ACC112 (cell line): Measurements from ENCODE around the gene DEAF1.
A peak's percentile ranks its signal among the peaks of the same experiment; 100 is the strongest.

ENCODE experiments used
- H2AFZ ChIP-seq: fragments of 200-600 bp; sonication (generic); one replicate; pipeline ENCODE4 v1.6.0; 2017; ENCODE audit warnings: antibody characterized with exemption, low read length; ENCODE audit not compliant: unreplicated experiment
- H3K27ac ChIP-seq: fragments of 200-600 bp; sonication (generic); 2 replicates; pipeline ENCODE4 v1.5.1; 2014; ENCODE audit warnings: low read depth, mild to moderate bottlenecking, antibody characterized with exemption, low read length, moderate library complexity
- H3K27me3 ChIP-seq: fragments of 200-600 bp; sonication (generic); 2 replicates; pipeline ENCODE4 v1.6.1; 2014; ENCODE audit warnings: mild to moderate bottlenecking, antibody characterized with exemption, low read length, moderate library complexity, mixed read lengths; ENCODE audit not compliant: insufficient read depth
- H3K36me3 ChIP-seq: fragments of 200-600 bp; sonication (generic); 2 replicates; pipeline ENCODE4 v1.6.1; 2016; ENCODE audit warnings: mild to moderate bottlenecking, antibody characterized with exemption, low read length, moderate library complexity, mixed read lengths; ENCODE audit not compliant: insufficient read depth
- H3K4me1 ChIP-seq: fragments of 200-600 bp; sonication (generic); one replicate; pipeline ENCODE4 v1.6.1; 2016; ENCODE audit warnings: low read length, mixed read lengths; ENCODE audit not compliant: insufficient read depth, unreplicated experiment, control insufficient read depth
- H3K4me3 ChIP-seq: fragments of 200-600 bp; sonication (generic); 2 replicates; pipeline ENCODE4 v1.5.1; 2014; ENCODE audit warnings: mild to moderate bottlenecking, low read depth, low read length
- H3K79me2 ChIP-seq: fragments of 200-600 bp; sonication (generic); one replicate; pipeline ENCODE4 v1.6.0; 2016; ENCODE audit warnings: low read length; ENCODE audit not compliant: control insufficient read depth, unreplicated experiment, insufficient read depth

DEAF1 gene

DNA sequence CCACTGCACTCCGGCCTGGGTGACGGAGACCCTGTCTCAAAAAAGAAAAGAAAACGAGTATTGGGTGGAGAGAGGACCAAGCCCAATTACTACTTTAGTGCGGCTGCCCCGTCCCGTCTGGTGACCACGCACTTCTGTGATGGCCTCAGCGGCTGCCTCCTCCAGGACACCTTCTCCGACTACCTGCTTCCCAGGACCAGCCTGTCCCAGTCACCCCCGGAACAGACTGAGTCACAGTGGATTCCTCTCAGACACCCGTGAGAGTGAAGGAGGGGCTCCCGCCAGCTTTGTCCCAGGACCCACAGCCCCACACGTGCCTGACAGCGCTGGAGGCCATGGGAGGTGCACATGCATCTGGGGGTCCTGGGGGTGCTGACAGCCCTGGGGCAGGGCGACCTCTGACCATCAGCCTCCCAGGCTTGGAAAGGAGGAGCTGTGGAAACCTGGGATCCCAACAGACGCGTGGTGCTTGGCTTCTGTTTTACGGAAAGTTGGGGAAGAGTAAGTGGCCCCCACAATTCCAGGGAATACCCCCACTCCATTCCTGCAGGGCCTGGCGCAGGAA is 53.1 kb downstream of the DEAF1 start:
- Histone ChIP-seq H3K4me1 (peaks cover 8% of the 10 kb centered on the region), H3K79me2 (no peaks in the 10 kb centered on the region), H3K27ac (no peak overlapping the region), H3K4me3 (no peak overlapping the region), H3K36me3 (no peaks in the 10 kb centered on the region), H2AFZ (no peak overlapping the region), H3K27me3 (peaks cover 7% of the 10 kb centered on the region; the same call in 1 of the 2 replicates)

DNA sequence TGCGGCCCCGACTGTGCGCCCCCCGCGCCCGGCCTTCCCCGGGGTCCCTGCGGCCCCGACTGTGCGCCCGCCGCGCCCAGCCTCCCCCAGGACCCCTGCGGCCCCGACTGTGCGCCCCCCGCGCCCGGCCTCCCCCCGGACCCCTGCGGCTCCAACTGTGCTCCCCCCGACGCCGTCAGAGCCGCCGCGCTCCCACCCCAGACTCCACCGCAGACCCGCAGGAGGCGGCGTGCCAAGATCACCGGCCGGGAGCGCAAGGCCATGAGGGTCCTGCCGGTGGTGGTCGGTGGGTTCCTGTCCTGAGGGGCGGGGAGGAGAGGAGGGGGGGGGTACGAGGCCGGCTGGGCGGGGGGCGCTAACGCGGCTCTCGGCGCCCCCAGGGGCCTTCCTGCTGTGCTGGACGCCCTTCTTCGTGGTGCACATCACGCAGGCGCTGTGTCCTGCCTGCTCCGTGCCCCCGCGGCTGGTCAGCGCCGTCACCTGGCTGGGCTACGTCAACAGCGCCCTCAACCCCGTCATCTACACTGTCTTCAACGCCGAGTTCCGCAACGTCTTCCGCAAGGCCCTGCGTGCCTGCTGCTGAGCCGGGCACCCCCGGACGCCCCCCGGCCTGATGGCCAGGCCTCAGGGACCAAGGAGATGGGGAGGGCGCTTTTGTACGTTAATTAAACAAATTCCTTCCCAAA is 54.9 kb downstream of the DEAF1 start:
- Histone ChIP-seq H3K36me3 (no peaks in the 10 kb centered on the region), H3K27me3 (peaks cover 7% of the 10 kb centered on the region; the same call in 1 of the 2 replicates), H3K4me1 (peaks cover 8% of the 10 kb centered on the region), H2AFZ (no peak overlapping the region), H3K79me2 (no peaks in the 10 kb centered on the region), H3K27ac (no peak overlapping the region), H3K4me3 (no peak overlapping the region)

GRCh38 chr11:639332-639955 is 55.6 kb downstream of the DEAF1 start:
- H3K79me2 ChIP-seq = no peaks in the 10 kb centered on the region
- H3K4me1 ChIP-seq = peaks cover 8% of the 10 kb centered on the region
- H3K4me3 ChIP-seq = no peak overlapping the region
- no peak overlapping the region for H2AFZ ChIP-seq
- no peaks in the 10 kb centered on the region for H3K36me3 ChIP-seq
- H3K27ac ChIP-seq = no peak overlapping the region
- peaks cover 7% of the 10 kb centered on the region; the same call in 1 of the 2 replicates for H3K27me3 ChIP-seq

DNA sequence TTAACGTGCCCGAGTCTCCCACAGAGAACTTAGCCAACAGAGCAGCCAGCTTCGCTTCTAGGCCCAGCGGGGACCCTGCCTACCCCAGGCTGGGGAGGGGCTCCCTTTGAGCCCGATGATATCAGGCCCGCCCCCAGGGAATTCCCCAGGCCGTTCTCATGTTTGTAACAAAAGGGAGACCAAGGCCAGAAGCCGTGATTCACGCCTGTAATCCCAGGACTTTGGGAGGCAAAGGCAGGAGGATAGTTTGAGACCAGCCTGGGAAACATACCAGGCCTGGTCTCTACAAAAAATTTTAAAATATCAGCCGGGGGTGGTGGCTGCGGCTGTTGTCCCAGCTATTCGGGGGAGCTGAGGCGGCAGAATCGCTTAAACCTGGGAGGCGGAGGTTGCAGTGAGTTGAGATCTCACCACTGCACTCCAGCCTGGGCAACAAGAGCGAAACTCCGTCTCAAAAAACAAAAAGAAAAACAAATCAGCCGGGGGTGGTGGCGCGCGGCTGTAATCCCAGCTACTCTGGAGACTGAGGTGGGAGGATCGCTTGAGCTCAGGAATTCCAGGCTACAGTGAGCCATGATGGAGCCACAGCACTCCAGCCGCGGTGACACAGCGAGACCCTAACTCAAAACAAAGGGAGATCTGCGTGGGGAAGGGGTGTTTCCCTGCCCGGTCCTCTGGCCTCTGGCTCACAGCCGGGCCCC is 56.2 kb downstream of the DEAF1 start:
- Histone ChIP-seq H3K4me3 (no peak overlapping the region), H3K4me1 (peaks cover 8% of the 10 kb centered on the region), H3K27ac (no peak overlapping the region), H3K79me2 (no peaks in the 10 kb centered on the region), H3K27me3 (peaks cover 7% of the 10 kb centered on the region; the same call in 1 of the 2 replicates), H3K36me3 (no peaks in the 10 kb centered on the region), H2AFZ (no peak overlapping the region)

- H3K27me3 ChIP-seq = peaks cover 7% of the 10 kb centered on the region; the same call in 1 of the 2 replicates
- H3K27ac ChIP-seq = no peak overlapping the region
- no peaks in the 10 kb centered on the region for H3K36me3 ChIP-seq
- H2AFZ ChIP-seq = no peak overlapping the region
- H3K4me1 ChIP-seq = peaks cover 8% of the 10 kb centered on the region
- H3K4me3 ChIP-seq = 0 out of 2 replicates have a peak overlapping the region, but pooled peaks have one; percentile 21
- no peaks in the 10 kb centered on the region for H3K79me2 ChIP-seq
These were observed 57.2 kb downstream of the DEAF1 start for GRCh38 chr11:637593-638521.

GRCh38 chr11:637333-637592 is 57.8 kb downstream of the DEAF1 start:
- H2AFZ ChIP-seq = no peak overlapping the region
- peaks cover 7% of the 10 kb centered on the region; the same call in 1 of the 2 replicates for H3K27me3 ChIP-seq
- H3K36me3 ChIP-seq = no peaks in the 10 kb centered on the region
- 0 out of 2 replicates have a peak overlapping the region, but pooled peaks have one; percentile 21 for H3K4me3 ChIP-seq
- no peaks in the 10 kb centered on the region for H3K79me2 ChIP-seq
- H3K27ac ChIP-seq = no peak overlapping the region
- peaks cover 8% of the 10 kb centered on the region for H3K4me1 ChIP-seq

GRCh38 chr11:636511-637332 is 58.3 kb downstream of the DEAF1 start, which contains the start of gene DRD4:
DRD4 (plus strand) TSS chr11:637269; CDS start chr11:637305, 36 bp downstream.
- no peak within 1 kb of the TSS for H2AFZ ChIP-seq
- H3K27ac ChIP-seq = no peak within 1 kb of the TSS
- 0 out of 2 replicates have a peak within 1 kb of the TSS, but pooled peaks have one; percentile 21 for H3K4me3 ChIP-seq
- no peaks in the 10 kb centered on the region for H3K79me2 ChIP-seq
- no peaks in the 10 kb centered on the region for H3K36me3 ChIP-seq
- H3K27me3 ChIP-seq = peaks cover 7% of the 10 kb centered on the region; the same call in 1 of the 2 replicates
- peaks cover 8% of the 10 kb centered on the region for H3K4me1 ChIP-seq

DNA sequence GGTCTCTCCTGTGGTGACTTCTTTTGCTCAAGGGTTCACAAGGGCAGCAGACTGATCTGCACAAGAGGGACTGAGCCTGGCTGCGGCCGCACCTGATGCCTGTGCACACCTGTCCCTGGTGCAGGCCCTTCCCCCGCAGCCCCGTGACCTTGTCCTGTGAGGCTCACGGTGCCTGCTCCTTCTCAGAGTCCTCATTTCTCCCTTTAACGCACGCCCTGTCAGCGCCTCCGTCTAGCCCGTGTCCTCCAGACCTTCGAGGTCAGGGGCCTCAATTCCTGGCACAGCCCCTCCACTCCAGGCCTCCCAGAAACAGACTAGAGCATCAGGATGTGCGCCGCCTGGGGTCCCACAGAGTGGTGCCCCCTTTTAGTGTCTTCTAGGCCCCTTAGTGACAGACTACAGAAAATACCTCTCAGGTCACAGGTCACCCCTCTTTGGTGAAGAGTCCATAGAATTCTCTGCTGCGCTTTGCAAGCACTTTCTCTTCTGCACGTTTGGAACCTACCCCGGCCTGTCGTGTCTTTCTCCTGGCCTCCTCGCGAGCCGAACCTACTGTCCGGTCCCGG is 59.0 kb downstream of the DEAF1 start:
- Histone ChIP-seq H3K27me3 (peaks cover 7% of the 10 kb centered on the region; the same call in 1 of the 2 replicates), H2AFZ (no peak overlapping the region), H3K36me3 (no peaks in the 10 kb centered on the region)

GRCh38 chr11:630871-631270 is 64.2 kb downstream of the DEAF1 start:
- Histone ChIP-seq H3K4me1 (no peaks in the 10 kb centered on the region), H3K36me3 (no peaks in the 10 kb centered on the region), H3K27ac (no peak overlapping the region), H3K4me3 (no peak overlapping the region), H3K27me3 (no peaks in the 10 kb centered on the region), H3K79me2 (no peaks in the 10 kb centered on the region), H2AFZ (no peak overlapping the region)

More for the DNA sequence above, 59.0 kb downstream of the DEAF1 start:
- Histone ChIP-seq H3K4me3 (no peak overlapping the region), H3K79me2 (no peaks in the 10 kb centered on the region), H3K27ac (no peak overlapping the region), H3K4me1 (peaks cover 6% of the 10 kb centered on the region)
